Uterus (tissue), 2 donors: ENCODE data around the gene RPS17.

Experiments
- POLR2A ChIP-seq, 2 donors: fragments of 450-650 bp; IDR thresholded peaks; one replicate each; pipeline ENCODE4 v1.6.1; 2016; ENCODE audit warnings: antibody characterized with exemption in 2 of 2, mild to moderate bottlenecking in 1 of 2, moderate library complexity in 1 of 2
- TF ChIP-seq, protein P1 (sequence below), 4 experiments: fragments of 200-600 bp in 2 of 4; fragments of 450-650 bp in 2 of 4; sonication (generic) in 2 of 4; IDR thresholded peaks; one replicate each; pipeline ENCODE4 v1.5.1; 2016 to 2019; ENCODE audit warnings: antibody characterized with exemption in 4 of 4, mild to moderate bottlenecking in 2 of 4, moderate library complexity in 1 of 4

- TF ChIP-seq, protein P1, sequence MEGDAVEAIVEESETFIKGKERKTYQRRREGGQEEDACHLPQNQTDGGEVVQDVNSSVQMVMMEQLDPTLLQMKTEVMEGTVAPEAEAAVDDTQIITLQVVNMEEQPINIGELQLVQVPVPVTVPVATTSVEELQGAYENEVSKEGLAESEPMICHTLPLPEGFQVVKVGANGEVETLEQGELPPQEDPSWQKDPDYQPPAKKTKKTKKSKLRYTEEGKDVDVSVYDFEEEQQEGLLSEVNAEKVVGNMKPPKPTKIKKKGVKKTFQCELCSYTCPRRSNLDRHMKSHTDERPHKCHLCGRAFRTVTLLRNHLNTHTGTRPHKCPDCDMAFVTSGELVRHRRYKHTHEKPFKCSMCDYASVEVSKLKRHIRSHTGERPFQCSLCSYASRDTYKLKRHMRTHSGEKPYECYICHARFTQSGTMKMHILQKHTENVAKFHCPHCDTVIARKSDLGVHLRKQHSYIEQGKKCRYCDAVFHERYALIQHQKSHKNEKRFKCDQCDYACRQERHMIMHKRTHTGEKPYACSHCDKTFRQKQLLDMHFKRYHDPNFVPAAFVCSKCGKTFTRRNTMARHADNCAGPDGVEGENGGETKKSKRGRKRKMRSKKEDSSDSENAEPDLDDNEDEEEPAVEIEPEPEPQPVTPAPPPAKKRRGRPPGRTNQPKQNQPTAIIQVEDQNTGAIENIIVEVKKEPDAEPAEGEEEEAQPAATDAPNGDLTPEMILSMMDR (IDR thresholded peaks at IDR 0.05), result no peak
- peak in 1 of 2 donors; percentile 40 for TF ChIP-seq POLR2A (IDR thresholded peaks at IDR 0.05)
These were observed 31.5 kb upstream of the RPS17 start for GRCh38 chr15:82571722-82572222.
